Muscle of leg (tissue), 11 donors: ENCODE results near the gene IFNA17. TPM values are rescaled to one million over a fixed set of nuclear protein-coding genes. Genes with fewer than 3 reads are reported as not detected.
"Not testable (repeated sequence)": the region's sequence is repeated elsewhere in the genome, so short reads cannot be mapped to it uniquely, and the experiment has no call there.

Source experiments
- DNase-seq: peaks from one replicate; pipeline ENCODE4 v3.0.0; 2013
- H3K27ac ChIP-seq: one replicate; pipeline ENCODE4 v1.5.1; 2013; ENCODE audit warnings: mild to moderate bottlenecking, low read length, control low read depth
- H3K27me3 ChIP-seq: one replicate; pipeline ENCODE4 v1.6.1; 2013; ENCODE audit warnings: low read length; ENCODE audit not compliant: control insufficient read depth, insufficient read depth
- H3K36me3 ChIP-seq: one replicate; pipeline ENCODE4 v1.6.1; 2013; ENCODE audit warnings: low read length; ENCODE audit not compliant: control insufficient read depth, insufficient read depth
- H3K4me1 ChIP-seq: one replicate; pipeline ENCODE4 v1.6.1; 2013; ENCODE audit warnings: low read length; ENCODE audit not compliant: control insufficient read depth, insufficient read depth
- H3K4me3 ChIP-seq: one replicate; pipeline ENCODE4 v1.5.1; 2013; ENCODE audit warnings: low read length, control low read depth
- H3K9me3 ChIP-seq: replicated peaks from 2 replicates; pipeline ENCODE4 v1.6.1; 2013; ENCODE audit warnings: low read depth, low read length; ENCODE audit not compliant: control insufficient read depth
- WGBS: methylation state at CpG from one replicate; pipeline ENCODE4 v1.1.5; 2013; ENCODE audit warnings: missing lambda C conversion rate; ENCODE audit not compliant: insufficient coverage; 5-methylcytosine and 5-hydroxymethylcytosine counted together
- polyA plus RNA-seq, 8 donors: library from polyadenylated mRNA; unstranded; fragments of 120-200 nt; gene quantifications; one replicate each; pipeline versions ENCODE4 v1.2.1 to v1.2.3, GENCODE V29; 2013; ENCODE audit warnings: inconsistent platforms in 1 of 8, low replicate concordance in 1 of 8; ENCODE audit not compliant: insufficient read length in 8 of 8, insufficient read depth in 1 of 8
- total RNA-seq: library from RNA; stranded (reverse); fragments of 120-200 nt; gene quantifications from one replicate; pipeline ENCODE4 v1.2.4, GENCODE V29; 2013

The IFNA17 gene
- total and polyA plus RNA-seq, 9 donors: not detected

DNA sequence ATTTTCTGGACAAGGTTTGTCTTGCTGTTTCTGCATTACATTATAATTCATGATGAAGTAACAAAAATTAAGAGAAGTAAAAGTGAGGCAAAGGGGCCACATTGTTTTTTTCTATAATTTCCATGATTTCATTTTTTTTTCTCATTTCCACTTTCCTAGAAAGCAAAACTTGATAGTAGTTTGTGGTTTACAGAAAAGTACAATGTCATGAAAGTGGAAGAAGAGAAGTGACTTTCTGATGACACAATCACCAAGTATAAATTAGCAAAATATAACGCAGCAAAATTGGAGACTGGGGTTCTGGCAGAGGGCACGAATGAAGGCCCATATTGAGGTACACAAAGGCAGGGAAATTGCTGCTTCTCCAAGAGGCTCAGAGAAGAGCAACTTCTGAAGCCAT is 16.8 kb upstream of the IFNA17 start:
- no peaks in the 10 kb centered on the region for H3K9me3 ChIP-seq
- no peak overlapping the region for H3K27ac ChIP-seq
- no peaks in the 10 kb centered on the region for H3K4me1 ChIP-seq
- peaks cover 2% of the 10 kb centered on the region for H3K27me3 ChIP-seq
- no peaks in the 10 kb centered on the region for H3K36me3 ChIP-seq
- no peak overlapping the region for H3K4me3 ChIP-seq
- WGBS: no CpG with 5 or more reads among the region's 2 CpGs
- DNase-seq: peak; percentile 26

DNA sequence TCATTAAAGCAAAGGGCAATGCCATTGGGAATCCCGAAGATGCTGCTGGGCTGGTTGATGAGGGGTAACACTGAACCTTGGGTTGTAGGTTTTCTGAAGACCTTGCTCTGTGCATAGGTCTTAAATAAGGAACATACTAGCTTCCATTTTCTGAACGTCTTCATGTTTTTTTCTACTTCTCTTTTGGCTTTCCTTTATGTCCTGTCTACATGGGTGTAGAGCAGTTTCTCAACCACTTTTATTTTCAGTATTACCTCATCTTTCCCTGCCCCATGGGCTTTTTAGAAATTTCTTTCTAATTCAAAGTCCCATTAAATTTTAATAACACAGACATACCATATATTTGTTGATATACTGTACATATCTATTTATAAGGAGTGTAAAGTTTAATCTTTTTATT is 11.9 kb upstream of the IFNA17 start, which contains the start of gene IFNA14:
TSS of gene IFNA14 (minus strand) at position 95 of the 400 bp plus-strand sequence. CDS start at position 25, 70 bp downstream.
- Histone ChIP-seq H3K27ac (no peak within 1 kb of the TSS), H3K36me3 (no peaks in the 10 kb centered on the region), H3K4me3 (no peak within 1 kb of the TSS), H3K27me3 (peaks cover under 1% of the 10 kb centered on the region), H3K9me3 (no peaks in the 10 kb centered on the region), H3K4me1 (no peaks in the 10 kb centered on the region)
- DNase-seq: no peak
- no CpG with 5 or more reads among the region's 2 CpGs for WGBS

DNA sequence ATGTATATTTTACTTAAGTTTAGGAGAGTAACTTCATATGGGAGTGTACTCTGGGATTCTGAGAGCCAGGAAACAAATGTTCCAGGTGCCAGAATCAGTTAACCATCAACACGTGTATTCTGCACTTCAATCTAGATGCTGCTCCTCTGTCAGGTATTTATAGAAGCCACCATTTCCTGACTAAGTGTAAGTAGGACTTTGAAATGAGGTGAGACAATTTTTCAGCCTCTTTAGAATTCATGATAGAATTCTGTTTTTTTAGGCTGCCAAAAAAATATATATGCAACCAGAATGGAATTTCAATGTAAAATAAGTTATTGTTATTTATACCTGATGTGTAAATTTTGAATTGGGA is 8.3 kb upstream of the IFNA17 start:
- WGBS: no CpG with 5 or more reads among the region's 1 CpG
- H3K4me1 ChIP-seq, H3K27me3 ChIP-seq, H3K36me3 ChIP-seq, H3K9me3 ChIP-seq, DNase-seq, H3K27ac ChIP-seq, H3K4me3 ChIP-seq: not testable (repeated sequence)

DNA sequence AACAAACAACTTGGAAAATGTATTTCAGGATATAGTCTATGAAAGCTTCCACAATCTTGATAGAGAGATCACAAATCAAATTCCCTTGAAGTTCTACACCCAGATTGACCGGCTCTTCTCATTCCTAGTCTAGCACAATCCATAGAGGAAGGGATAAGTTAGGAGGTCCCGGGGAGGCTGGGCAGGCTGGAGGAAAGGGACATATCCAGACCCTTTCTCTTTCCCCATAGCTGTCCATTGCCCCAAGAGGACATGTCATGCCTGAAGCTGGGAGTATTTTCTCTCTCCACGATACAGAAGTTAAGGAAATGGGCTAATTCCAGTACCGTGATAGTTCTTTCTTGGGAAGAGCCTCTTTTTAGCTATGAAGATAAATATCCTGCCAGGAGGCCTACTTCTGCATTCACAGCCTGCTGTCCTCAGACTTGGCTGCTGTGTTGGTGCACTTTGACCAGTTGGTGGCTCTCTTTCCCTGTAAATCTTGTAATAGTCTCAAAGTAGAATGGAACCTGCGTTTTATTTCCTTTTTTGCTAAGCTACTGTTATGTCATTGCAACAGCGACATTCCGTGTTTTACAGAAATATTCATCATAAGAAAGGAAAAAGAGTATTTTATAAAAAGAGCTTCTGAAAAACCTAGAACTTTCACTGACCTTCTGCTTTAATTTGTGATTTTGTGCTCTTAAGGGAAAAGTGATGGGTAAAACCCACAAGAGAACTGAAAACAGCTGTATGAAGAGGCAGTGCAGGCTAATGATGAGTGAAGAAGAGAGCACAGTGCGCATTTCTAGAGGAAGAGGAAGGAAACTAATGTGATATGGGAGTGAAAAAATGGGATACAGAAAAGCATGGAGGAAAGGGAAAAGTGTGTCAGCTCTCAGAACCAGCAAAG is 7.7 kb upstream of the IFNA17 start:
- not testable (repeated sequence) for H3K36me3 ChIP-seq, H3K27me3 ChIP-seq, H3K4me1 ChIP-seq, H3K27ac ChIP-seq, H3K9me3 ChIP-seq, H3K4me3 ChIP-seq
- 33% methylated on average over 1 of the region's 8 CpGs for WGBS
- DNase-seq: peak; percentile 68

DNA sequence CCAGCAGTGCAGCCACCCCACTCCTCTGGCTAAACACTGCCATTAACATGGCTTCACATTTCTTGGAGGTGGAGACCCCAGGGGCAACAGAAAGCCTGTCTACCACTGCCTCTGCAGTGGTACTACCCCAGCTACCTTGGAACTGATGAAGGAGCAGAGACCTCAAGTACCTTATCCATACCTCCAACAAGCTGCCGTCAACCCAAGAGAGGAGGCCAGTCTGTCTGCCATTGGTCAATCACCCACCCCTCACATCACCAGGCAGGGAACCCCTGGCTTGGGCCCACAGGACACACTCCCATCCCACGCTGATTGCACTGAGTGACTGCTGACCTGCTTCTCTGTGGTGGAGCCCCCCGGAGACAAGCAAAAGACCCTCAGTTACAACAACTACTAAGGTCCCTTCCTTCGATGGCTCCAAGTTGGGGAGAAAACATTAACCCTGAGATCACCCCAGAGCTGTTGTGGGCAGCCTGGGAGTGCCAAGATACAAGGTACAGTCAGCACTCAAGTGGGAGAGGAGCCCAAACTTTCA is 6.2 kb upstream of the IFNA17 start:
- Histone ChIP-seq H3K27me3 (no peaks in the 10 kb centered on the region), H3K9me3 (no peaks in the 10 kb centered on the region), H3K4me3 (no peak overlapping the region), H3K36me3 (no peaks in the 10 kb centered on the region), H3K27ac (no peak overlapping the region), H3K4me1 (no peaks in the 10 kb centered on the region)
- 79% methylated on average over 3 of the region's 4 CpGs for WGBS
- DNase-seq: no peak

DNA sequence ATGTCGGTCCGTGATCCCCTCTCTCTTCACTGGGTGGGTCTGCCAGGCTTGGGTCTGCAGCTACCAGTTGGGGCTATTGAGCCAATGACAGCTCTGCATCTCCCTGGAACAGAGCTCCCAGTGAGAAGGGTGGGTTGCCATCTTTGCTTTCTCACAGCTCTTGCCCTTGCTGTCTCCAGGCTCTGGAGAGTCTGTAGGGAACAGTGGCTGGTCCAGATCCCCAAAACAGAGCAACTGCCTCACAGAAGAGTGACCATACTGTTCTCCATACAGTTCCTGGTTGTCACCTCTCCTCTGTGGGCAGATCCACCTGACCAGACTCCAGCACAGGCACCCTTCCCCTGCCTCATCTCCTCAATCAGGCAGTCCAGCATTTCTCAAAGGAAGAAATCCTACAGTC is 5.2 kb upstream of the IFNA17 start:
- WGBS: 100% methylated on average over 1 of the region's 2 CpGs
- no peak for DNase-seq
- no peaks in the 10 kb centered on the region for H3K9me3 ChIP-seq
- no peaks in the 10 kb centered on the region for H3K27me3 ChIP-seq
- no peaks in the 10 kb centered on the region for H3K36me3 ChIP-seq
- H3K4me3 ChIP-seq: no peak overlapping the region
- H3K4me1 ChIP-seq: no peaks in the 10 kb centered on the region
- H3K27ac ChIP-seq: no peak overlapping the region

DNA sequence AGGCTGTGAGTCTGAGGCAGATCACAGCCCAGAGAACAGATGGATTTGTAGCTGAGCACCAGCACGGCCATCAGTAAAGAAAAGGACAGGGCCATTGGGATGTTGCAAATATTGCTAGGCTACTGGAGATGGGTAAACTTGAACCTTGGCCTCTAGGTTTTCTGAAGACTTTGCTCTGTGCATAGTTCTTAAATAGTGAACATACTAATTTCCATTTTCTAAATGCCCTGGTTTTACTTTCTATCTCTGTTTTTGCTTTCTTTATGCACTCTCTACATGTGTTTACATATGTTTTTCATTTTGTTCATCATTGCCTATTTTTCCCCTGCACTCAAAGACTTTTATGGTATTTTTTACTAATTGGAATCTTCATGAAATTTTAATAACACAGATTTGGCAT is 10.8 kb downstream of the IFNA17 start, which contains the start of gene IFNA16:
TSS of gene IFNA16 (minus strand) at position 101 of the 400 bp plus-strand sequence. CDS start at position 95, 6 bp downstream.
- H3K27me3 ChIP-seq, DNase-seq, H3K27ac ChIP-seq, H3K9me3 ChIP-seq, H3K4me3 ChIP-seq, H3K4me1 ChIP-seq, H3K36me3 ChIP-seq: not testable (repeated sequence)
- WGBS: 100% methylated on average over 1 of the region's 1 CpG

DNA sequence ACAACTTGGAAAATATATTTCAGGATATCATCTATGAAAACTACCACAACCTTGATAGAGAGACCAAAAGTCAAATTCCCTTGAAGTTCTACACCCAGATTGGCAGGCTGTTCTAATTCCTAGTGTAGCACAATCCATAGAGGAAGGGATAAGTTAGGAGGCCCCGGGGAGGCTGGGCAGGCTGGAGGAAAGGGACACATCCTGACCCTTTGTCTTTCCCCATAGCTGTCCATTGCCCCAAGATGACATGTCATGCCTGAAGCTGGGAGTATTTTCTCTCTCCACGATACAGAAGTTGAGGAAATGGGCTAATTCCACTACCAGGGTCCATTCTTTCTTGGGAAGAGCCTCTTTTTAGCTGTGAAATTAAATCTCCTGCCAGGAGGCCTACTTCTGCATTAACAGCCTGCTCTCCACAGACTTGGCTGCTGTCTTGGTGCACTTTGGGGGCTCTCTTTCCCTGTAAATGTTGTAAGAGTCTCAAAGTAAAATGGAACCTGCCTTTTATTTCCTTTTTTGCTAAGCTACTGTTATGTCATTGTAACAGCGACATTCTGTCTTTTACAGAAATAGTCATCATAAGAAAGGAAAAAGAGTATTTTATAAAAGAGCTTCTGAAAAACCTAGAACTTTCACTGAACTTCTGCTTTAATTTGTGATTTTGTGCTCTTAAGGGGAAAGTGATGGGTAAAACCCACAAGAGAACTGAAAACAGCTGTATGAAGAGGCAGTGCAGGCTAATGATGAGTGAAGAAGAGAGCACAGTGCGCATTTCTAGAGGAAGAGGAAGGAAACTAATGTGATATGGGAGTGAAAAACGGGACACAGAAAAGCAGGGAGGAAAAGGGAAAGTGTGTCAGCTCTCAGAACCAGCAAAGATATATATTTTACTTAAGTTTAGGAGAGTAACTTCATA is 14.4 kb downstream of the IFNA17 start:
- WGBS: no CpG with 5 or more reads among the region's 5 CpGs
- not testable (repeated sequence) for H3K36me3 ChIP-seq, H3K27me3 ChIP-seq, H3K27ac ChIP-seq, H3K9me3 ChIP-seq, H3K4me3 ChIP-seq, H3K4me1 ChIP-seq
- DNase-seq: peak; percentile 1

DNA sequence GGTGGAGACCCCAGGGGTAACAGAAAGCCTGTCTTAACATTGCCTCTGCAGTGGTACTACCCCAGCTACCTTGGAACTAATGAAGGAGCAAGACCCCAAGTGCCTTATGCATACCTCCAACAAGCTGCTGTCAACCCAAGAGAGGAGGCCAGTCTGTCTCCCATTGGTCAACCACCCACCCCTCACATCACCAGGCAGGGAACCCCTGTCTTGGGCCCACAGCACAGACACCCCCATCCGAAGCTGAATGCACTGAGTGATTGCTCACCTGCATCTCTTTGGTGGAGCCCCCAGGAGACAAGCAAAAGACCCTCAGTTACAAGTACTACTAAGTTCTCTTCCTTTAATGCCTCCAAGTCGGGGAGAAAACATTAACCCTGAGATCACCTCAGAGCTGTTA is 15.9 kb downstream of the IFNA17 start:
- not testable (repeated sequence) for H3K36me3 ChIP-seq, DNase-seq
- WGBS: 100% methylated on average over 1 of the region's 2 CpGs

DNA sequence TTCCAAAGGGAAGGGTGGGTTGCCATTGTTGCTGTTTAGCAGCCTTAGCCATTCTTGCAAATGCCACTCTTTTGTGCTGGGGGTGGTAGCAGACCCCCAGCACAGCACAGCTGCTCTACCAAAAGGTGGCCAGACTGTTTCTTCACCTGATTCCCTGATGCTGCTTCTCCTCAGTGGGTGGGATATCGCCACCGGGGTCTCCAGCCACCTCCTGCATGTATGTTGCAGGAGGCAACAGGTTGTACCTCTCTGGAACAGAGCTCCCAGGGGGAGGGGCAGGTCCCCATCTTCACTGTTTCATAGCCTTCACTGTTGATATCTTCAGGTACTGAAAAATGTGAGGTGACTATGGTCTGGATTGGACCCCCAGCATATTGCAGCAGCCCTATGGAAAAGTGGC is 17.2 kb downstream of the IFNA17 start:
- not testable (repeated sequence) for H3K9me3 ChIP-seq, DNase-seq, H3K4me3 ChIP-seq, H3K36me3 ChIP-seq, H3K27ac ChIP-seq, H3K4me1 ChIP-seq, H3K27me3 ChIP-seq
- no CpG with 5 or more reads among the region's 2 CpGs for WGBS

More for the DNA sequence above, 15.9 kb downstream of the IFNA17 start:
- not testable (repeated sequence) for H3K27ac ChIP-seq, H3K9me3 ChIP-seq, H3K27me3 ChIP-seq, H3K4me1 ChIP-seq, H3K4me3 ChIP-seq
